Astrocyte of the cerebellum (primary cell): Measurements from ENCODE around the gene PF4V1.

ENCODE experiments used
- DNase-seq: peaks from one replicate; pipeline ENCODE4 v3.0.0-alpha.2; 2011; ENCODE audit warnings: low read depth
- H3K4me3 ChIP-seq: 2 replicates; pipeline ENCODE4 v1.5.1; 2011; ENCODE audit warnings: mild to moderate bottlenecking, low read depth, low read length, moderate library complexity
- CTCF ChIP-seq: IDR thresholded peaks from 2 replicates; pipeline ENCODE4 v1.5.1; 2012; ENCODE audit warnings: low read length, low read depth, moderate library complexity, mild to moderate bottlenecking; ENCODE audit errors: missing control alignments
- in situ Hi-C: cut with HindIII; loops from 2 replicates; pipeline ENCODE4 v1.10.0; 2017; ENCODE audit warnings: low sequenced_read_pairs

Gene PF4V1

GRCh38 chr4:73871511-73872310, 18.6 kb downstream of the PF4V1 start:
- in situ Hi-C loops = no loop called here
- H3K4me3 ChIP-seq = no peak overlapping the region
- no peak for TF ChIP-seq CTCF

GRCh38 chr4:73872316-73873108, 19.4 kb downstream of the PF4V1 start:
- no peak overlapping the region for H3K4me3 ChIP-seq
- DNase-seq = no peak
- in situ Hi-C loops = no loop called here
- no peak for TF ChIP-seq CTCF

More at GRCh38 chr4:73871511-73872310, 18.6 kb downstream of the PF4V1 start:
- no peak for DNase-seq

- in situ Hi-C loops = no loop called here
- no peak for DNase-seq
- no peak for TF ChIP-seq CTCF
- no peak overlapping the region for H3K4me3 ChIP-seq
Measured at GRCh38 chr4:73874386-73874785, 21.3 kb downstream of the PF4V1 start.

- H3K4me3 ChIP-seq = no peak overlapping the region
- no peak for TF ChIP-seq CTCF
- in situ Hi-C loops = no loop called here
Measured at GRCh38 chr4:73875401-73875800, 22.3 kb downstream of the PF4V1 start.

GRCh38 chr4:73883306-73883705, 30.2 kb downstream of the PF4V1 start:
- peak; percentile 86 for DNase-seq
- H3K4me3 ChIP-seq = no peak overlapping the region
- in situ Hi-C loops = no loop called here
- no peak for TF ChIP-seq CTCF

More at GRCh38 chr4:73875401-73875800, 22.3 kb downstream of the PF4V1 start:
- DNase-seq = no peak

GRCh38 chr4:73885574-73886267, 32.6 kb downstream of the PF4V1 start:
- H3K4me3 ChIP-seq = no peak overlapping the region
- no peak for TF ChIP-seq CTCF
- no peak for DNase-seq
- in situ Hi-C loops = no loop called here
